Mesendoderm (in vitro differentiated cells): ENCODE data around the gene LAP3.

Experiments
- DNase-seq: peaks from one replicate; pipeline ENCODE4 v3.0.0; 2013
- H2AK5ac ChIP-seq: 2 replicates; pipeline ENCODE4 v1.6.1; 2013; ENCODE audit warnings: low read length, inconsistent platforms
- H2BK120ac ChIP-seq: 2 replicates; pipeline ENCODE4 v1.6.1; 2013; ENCODE audit warnings: low read depth, mild to moderate bottlenecking, low read length, moderate library complexity, mixed read lengths
- H2BK15ac ChIP-seq: replicated peaks from 2 replicates; pipeline ENCODE4 v1.6.1; 2013; ENCODE audit warnings: low read depth, mild to moderate bottlenecking, moderate library complexity
- H2BK5ac ChIP-seq: 2 replicates; pipeline ENCODE4 v1.6.1; 2013; ENCODE audit warnings: low read length, inconsistent platforms
- H3K18ac ChIP-seq: 2 replicates; pipeline ENCODE4 v1.6.1; 2013; ENCODE audit warnings: mild to moderate bottlenecking, low read length, mixed read lengths
- H3K23ac ChIP-seq: one replicate; pipeline ENCODE4 v1.6.1; 2013; ENCODE audit warnings: low read length
- H3K27ac ChIP-seq: 2 replicates; pipeline ENCODE4 v1.5.1; 2013; ENCODE audit warnings: low read depth, mild to moderate bottlenecking, inconsistent platforms, low read length, moderate library complexity
- H3K27me3 ChIP-seq: 2 replicates; pipeline ENCODE4 v1.6.1; 2013; ENCODE audit warnings: low read length, control low read depth, mild to moderate bottlenecking, inconsistent platforms; ENCODE audit not compliant: insufficient read depth, poor library complexity
- H3K36me3 ChIP-seq: 2 replicates; pipeline ENCODE4 v1.6.1; 2013; ENCODE audit warnings: low read length, inconsistent platforms; ENCODE audit not compliant: control insufficient read depth, insufficient read depth
- H3K4ac ChIP-seq: one replicate; pipeline ENCODE4 v1.6.1; 2013; ENCODE audit warnings: low read depth, mild to moderate bottlenecking, low read length, moderate library complexity
- H3K4me1 ChIP-seq: 2 replicates; pipeline ENCODE4 v1.6.1; 2013; ENCODE audit warnings: low read depth, low read length, inconsistent platforms; ENCODE audit not compliant: control insufficient read depth
- H3K4me2 ChIP-seq: 2 replicates; pipeline ENCODE4 v1.6.1; 2013; ENCODE audit warnings: low read length
- H3K4me3 ChIP-seq: 2 replicates; pipeline ENCODE4 v1.5.1; 2013; ENCODE audit warnings: mild to moderate bottlenecking, low read length
- H3K56ac ChIP-seq: one replicate; pipeline ENCODE4 v1.6.1; 2013; ENCODE audit warnings: low read length
- H3K79me1 ChIP-seq: 2 replicates; pipeline ENCODE4 v1.6.1; 2013; ENCODE audit warnings: low read length, inconsistent platforms
- H3K79me2 ChIP-seq: 2 replicates; pipeline ENCODE4 v1.6.1; 2013; ENCODE audit warnings: mild to moderate bottlenecking, low read length; ENCODE audit not compliant: control insufficient read depth, insufficient read depth
- H3K9ac ChIP-seq: 2 replicates; pipeline ENCODE4 v1.6.1; 2013; ENCODE audit warnings: low read length, inconsistent platforms
- H4K5ac ChIP-seq: one replicate; pipeline ENCODE4 v1.6.1; 2013; ENCODE audit warnings: low read length
- H4K8ac ChIP-seq: one replicate; pipeline ENCODE4 v1.6.1; 2013; ENCODE audit warnings: low read depth, mild to moderate bottlenecking, control low read depth, low read length, moderate library complexity
- WGBS: extraction: QIAGEN DNeasy Blood & Tissue Kit; methylation state at CpG from one replicate; pipeline ENCODE4 v1.1.7; 2013; ENCODE audit warnings: low lambda C conversion rate, missing lambda C conversion rate; ENCODE audit not compliant: insufficient coverage; ENCODE audit errors: extremely low coverage; 5-methylcytosine and 5-hydroxymethylcytosine counted together

The LAP3 gene

DNA sequence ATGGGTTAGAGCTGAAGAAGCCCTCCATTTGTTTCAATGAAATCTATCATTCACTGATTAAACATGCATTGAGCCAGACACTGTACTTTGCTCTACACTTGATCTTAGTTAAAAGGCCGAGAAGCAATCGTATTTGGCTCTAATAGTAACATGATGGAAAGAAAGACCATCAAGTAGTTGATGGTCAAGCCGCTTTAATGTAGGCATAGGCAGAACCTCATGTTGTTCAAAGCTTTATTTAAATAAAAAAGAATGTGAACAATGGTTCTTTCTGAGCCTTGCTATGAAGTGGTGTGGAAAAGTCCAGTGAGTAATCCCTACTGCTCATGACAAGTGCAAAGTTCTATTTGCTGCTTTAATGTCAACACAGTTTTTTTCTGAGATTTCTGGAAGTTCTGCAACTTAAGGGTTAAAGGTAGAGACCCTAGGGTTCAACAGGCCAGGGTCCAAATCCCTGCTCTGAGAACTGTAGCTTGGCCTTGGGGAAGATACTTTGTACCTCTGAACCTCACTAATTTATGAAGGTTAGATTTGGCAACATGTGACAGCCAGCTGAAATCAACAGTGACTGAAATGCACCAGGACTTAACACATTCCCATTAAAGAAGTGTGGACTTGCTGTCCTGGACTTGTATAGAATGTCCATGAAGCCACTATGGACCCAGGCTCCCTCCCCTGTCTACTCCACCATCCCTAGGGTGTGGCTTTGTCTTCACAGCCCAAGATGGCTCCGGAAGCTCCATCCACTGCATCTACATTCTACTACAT lies 17.9 kb upstream of the LAP3 start:
- WGBS: no CpG with 5 or more reads among the region's 4 CpGs
- H3K27me3 ChIP-seq: no peaks in the 10 kb centered on the region
- no peak overlapping the region for H2AK5ac ChIP-seq
- H2BK120ac ChIP-seq: no peak overlapping the region
- H3K4me3 ChIP-seq: no peak overlapping the region
- no peak overlapping the region for H3K18ac ChIP-seq
- no peak overlapping the region for H3K27ac ChIP-seq
- H3K4me2 ChIP-seq: no peak overlapping the region
- H2BK5ac ChIP-seq: no peak overlapping the region
- no peak overlapping the region for H3K56ac ChIP-seq
- H2BK15ac ChIP-seq: no peak overlapping the region
- no peak overlapping the region for H3K23ac ChIP-seq
- no peak overlapping the region for H3K4ac ChIP-seq
- no peak overlapping the region for H4K8ac ChIP-seq
- H3K79me2 ChIP-seq: no peaks in the 10 kb centered on the region
- DNase-seq: no peak
- H3K36me3 ChIP-seq: no peaks in the 10 kb centered on the region
- no peak overlapping the region for H4K5ac ChIP-seq
- no peak overlapping the region for H3K9ac ChIP-seq
- H3K4me1 ChIP-seq: no peaks in the 10 kb centered on the region
- H3K79me1 ChIP-seq: no peaks in the 10 kb centered on the region

DNA sequence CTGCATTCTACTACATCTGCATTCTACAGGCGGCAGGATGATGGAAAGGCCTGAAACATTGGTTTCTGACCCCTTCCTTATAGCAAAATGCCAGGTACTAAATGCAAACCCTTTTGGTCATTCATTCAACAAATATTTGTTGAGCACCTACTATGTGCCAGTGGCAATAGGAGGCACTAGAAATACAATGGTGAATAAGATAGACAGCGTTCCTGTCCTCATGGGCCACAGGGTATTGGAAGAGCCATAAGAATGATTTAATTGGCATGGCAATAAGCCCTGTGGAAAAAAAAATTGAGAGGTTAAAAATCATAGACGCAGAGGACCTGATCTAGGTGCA lies 17.3 kb upstream of the LAP3 start:
- no peak for DNase-seq
- no peak overlapping the region for H2AK5ac ChIP-seq
- H3K27ac ChIP-seq: no peak overlapping the region
- no peak overlapping the region for H3K4me2 ChIP-seq
- H2BK15ac ChIP-seq: no peak overlapping the region
- no peak overlapping the region for H4K8ac ChIP-seq
- no peaks in the 10 kb centered on the region for H3K36me3 ChIP-seq
- no peaks in the 10 kb centered on the region for H3K27me3 ChIP-seq
- H3K4me1 ChIP-seq: no peaks in the 10 kb centered on the region
- H3K79me2 ChIP-seq: no peaks in the 10 kb centered on the region
- H3K9ac ChIP-seq: no peak overlapping the region
- H3K23ac ChIP-seq: no peak overlapping the region
- no peaks in the 10 kb centered on the region for H3K79me1 ChIP-seq
- no peak overlapping the region for H3K56ac ChIP-seq
- WGBS: no CpG with 5 or more reads among the region's 3 CpGs
- H2BK120ac ChIP-seq: no peak overlapping the region
- H3K4ac ChIP-seq: no peak overlapping the region
- no peak overlapping the region for H3K4me3 ChIP-seq
- no peak overlapping the region for H4K5ac ChIP-seq
- no peak overlapping the region for H3K18ac ChIP-seq
- H2BK5ac ChIP-seq: no peak overlapping the region

DNA sequence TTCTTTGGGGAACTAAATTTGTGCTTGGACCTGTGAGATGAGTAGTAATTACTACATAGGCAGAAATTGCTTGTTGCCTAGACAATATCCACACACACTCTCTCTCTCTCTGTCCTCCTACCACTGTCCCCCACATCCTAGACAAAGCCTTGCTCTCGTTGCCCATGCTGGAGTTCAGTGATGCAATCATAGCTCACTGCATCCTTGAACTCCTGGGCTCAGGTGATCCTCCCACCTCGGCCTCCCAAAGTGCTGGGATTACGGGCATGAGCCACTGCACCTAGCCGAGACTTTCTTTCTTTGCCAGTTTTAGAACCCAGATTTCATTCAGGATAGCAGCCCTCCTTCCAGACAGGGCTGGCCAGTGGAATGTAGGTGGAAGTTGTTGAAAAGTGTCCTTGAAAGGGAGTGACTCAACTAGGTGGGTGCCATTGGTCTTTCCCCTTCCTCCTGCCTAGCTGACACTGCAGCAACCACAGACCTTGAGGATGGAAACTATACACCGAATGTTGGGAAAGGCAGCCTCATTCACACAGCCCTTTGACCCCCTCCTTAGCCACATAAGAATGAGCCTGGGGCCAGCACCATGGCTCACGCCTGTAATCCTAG lies 16.8 kb upstream of the LAP3 start:
- H4K8ac ChIP-seq: no peak overlapping the region
- H3K4ac ChIP-seq: no peak overlapping the region
- no peak overlapping the region for H3K18ac ChIP-seq
- no peak overlapping the region for H2AK5ac ChIP-seq
- no peak overlapping the region for H2BK120ac ChIP-seq
- H3K27me3 ChIP-seq: no peaks in the 10 kb centered on the region
- H4K5ac ChIP-seq: no peak overlapping the region
- no peak overlapping the region for H2BK15ac ChIP-seq
- WGBS: no CpG with 5 or more reads among the region's 6 CpGs
- no peaks in the 10 kb centered on the region for H3K4me1 ChIP-seq
- no peak overlapping the region for H3K56ac ChIP-seq
- H3K4me2 ChIP-seq: no peak overlapping the region
- H3K23ac ChIP-seq: no peak overlapping the region
- H3K9ac ChIP-seq: no peak overlapping the region
- no peaks in the 10 kb centered on the region for H3K79me1 ChIP-seq
- H3K79me2 ChIP-seq: no peaks in the 10 kb centered on the region
- no peaks in the 10 kb centered on the region for H3K36me3 ChIP-seq
- no peak overlapping the region for H3K27ac ChIP-seq
- no peak overlapping the region for H2BK5ac ChIP-seq
- no peak for DNase-seq
- no peak overlapping the region for H3K4me3 ChIP-seq

DNA sequence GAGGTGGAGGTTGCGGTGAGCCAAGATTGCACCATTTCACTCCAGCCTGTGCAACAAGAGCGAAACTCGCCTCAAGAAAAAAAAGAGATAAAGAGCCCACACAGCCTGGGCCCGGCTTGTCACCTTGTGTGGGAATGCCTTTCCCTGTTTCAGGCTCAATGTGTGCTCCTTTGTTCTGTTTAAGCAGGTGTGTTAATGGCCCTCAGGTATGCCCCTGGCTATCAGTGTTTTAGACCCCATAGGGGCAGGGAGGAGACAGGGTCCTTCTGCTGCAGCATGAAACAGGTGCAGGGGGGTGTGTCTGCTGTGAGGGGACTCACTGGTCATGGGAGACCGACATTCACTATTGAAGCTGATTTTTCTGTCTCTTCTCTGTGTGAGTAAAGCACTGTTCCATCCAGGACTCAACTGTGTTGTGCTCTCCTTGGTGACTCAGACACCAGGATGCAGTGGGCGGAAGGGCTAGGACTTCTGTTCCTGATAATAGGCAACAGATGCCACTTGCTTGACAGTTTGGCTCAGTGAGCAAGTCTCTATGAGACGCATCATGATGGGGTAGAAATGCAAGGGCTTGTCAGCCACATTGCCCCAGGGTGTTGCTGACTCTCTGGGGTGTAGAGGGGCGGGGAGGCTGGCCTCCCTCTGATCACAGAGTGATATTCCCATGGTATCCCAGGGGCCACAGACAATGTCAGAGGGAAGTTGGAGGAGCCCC lies 15.6 kb upstream of the LAP3 start:
- Histone ChIP-seq H3K56ac (no peak overlapping the region), H3K4ac (no peak overlapping the region), H4K5ac (no peak overlapping the region), H3K27me3 (no peaks in the 10 kb centered on the region), H3K18ac (no peak overlapping the region), H2BK15ac (no peak overlapping the region), H3K79me2 (no peaks in the 10 kb centered on the region), H3K4me3 (no peak overlapping the region), H4K8ac (no peak overlapping the region), H3K79me1 (no peaks in the 10 kb centered on the region), H3K9ac (no peak overlapping the region), H2BK5ac (no peak overlapping the region), H3K23ac (no peak overlapping the region), H3K4me2 (no peak overlapping the region), H3K36me3 (no peaks in the 10 kb centered on the region), H3K4me1 (no peaks in the 10 kb centered on the region), H3K27ac (no peak overlapping the region), H2BK120ac (no peak overlapping the region), H2AK5ac (no peak overlapping the region)
- no CpG with 5 or more reads among the region's 8 CpGs for WGBS
- no peak for DNase-seq

DNA sequence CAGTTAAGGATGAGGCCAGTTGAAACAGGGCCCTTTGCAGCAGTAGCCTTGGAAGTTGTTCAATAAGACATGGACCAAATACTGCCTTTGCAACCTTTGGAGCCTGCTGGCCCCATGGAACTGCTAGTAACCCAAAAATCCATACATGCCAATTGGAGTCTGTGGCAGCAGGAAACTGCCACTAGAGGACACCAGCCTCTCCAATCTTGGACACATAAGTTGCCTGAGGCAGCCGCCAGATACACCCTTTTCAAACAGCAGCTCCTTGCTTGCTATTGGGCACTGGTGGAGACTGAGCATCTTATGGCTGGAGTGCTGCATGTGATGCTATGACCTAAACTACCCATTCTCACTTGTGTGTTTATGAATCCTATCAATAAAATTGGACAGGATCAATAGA lies 14.8 kb upstream of the LAP3 start:
- Histone ChIP-seq H2BK120ac (no peak overlapping the region), H3K27ac (no peak overlapping the region), H3K4me1 (no peaks in the 10 kb centered on the region), H3K4me2 (no peak overlapping the region), H3K27me3 (no peaks in the 10 kb centered on the region), H2AK5ac (no peak overlapping the region), H3K79me2 (no peaks in the 10 kb centered on the region), H3K4me3 (no peak overlapping the region), H4K5ac (no peak overlapping the region), H3K23ac (no peak overlapping the region), H4K8ac (no peak overlapping the region), H3K4ac (no peak overlapping the region), H3K36me3 (no peaks in the 10 kb centered on the region), H3K79me1 (no peaks in the 10 kb centered on the region), H3K9ac (no peak overlapping the region), H2BK15ac (no peak overlapping the region), H3K56ac (no peak overlapping the region), H2BK5ac (no peak overlapping the region), H3K18ac (no peak overlapping the region)
- WGBS: no CpG with 5 or more reads among the region's 1 CpG
- DNase-seq: peak; percentile 50
